HG02840 (cell line): ENCODE results near the gene CORO6.

Experiments used
- ATAC-seq: cut with Tn5 transposase; IDR thresholded peaks from one replicate; pipeline ENCODE4 v1.9.1; 2021; ENCODE audit warnings: mild to moderate bottlenecking, moderate library complexity, moderate number of reproducible peaks; ENCODE audit not compliant: unreplicated experiment, low FRiP score

CORO6 gene

GRCh38 chr17:29614349-29615047, 8.2 kb downstream of the CORO6 start:
- no peak for ATAC-seq

GRCh38 chr17:29613856-29614255, 8.9 kb downstream of the CORO6 start:
- ATAC-seq, result no peak

GRCh38 chr17:29613352-29613837, 9.3 kb downstream of the CORO6 start:
- ATAC-seq, result no peak

GRCh38 chr17:29612404-29613280, 10.1 kb downstream of the CORO6 start:
- ATAC-seq, result no peak

GRCh38 chr17:29612094-29612403, 10.7 kb downstream of the CORO6 start:
- ATAC-seq, result no peak

GRCh38 chr17:29611351-29612093, 11.2 kb downstream of the CORO6 start:
- no peak for ATAC-seq

GRCh38 chr17:29610395-29610794, 12.3 kb downstream of the CORO6 start:
- ATAC-seq, result no peak

- no peak for ATAC-seq
Measured at GRCh38 chr17:29608986-29609385, 13.7 kb downstream of the CORO6 start.

GRCh38 chr17:29607557-29608195, 15.0 kb downstream of the CORO6 start:
- no peak for ATAC-seq

GRCh38 chr17:29603109-29603674, 19.5 kb downstream of the CORO6 start:
- ATAC-seq, result no peak

GRCh38 chr17:29597361-29598172, 25.1 kb downstream of the CORO6 start:
- ATAC-seq, result no peak

- no peak for ATAC-seq
Measured at GRCh38 chr17:29596811-29597210, 25.9 kb downstream of the CORO6 start.

GRCh38 chr17:29595943-29596774, 26.6 kb downstream of the CORO6 start:
- ATAC-seq, result no peak

GRCh38 chr17:29595107-29595942, 27.4 kb downstream of the CORO6 start:
- ATAC-seq, result no peak

GRCh38 chr17:29594519-29595090, 28.1 kb downstream of the CORO6 start:
- ATAC-seq, result no peak

- ATAC-seq, result no peak
Measured at GRCh38 chr17:29593591-29594518, 28.9 kb downstream of the CORO6 start.
